Liver (tissue), 3 donors: ENCODE results near the gene CDCA3.

Source experiments
- RAD21 ChIP-seq, 2 donors: IDR thresholded peaks; 2 replicates each; pipeline ENCODE4 v1.6.1; 2016; ENCODE audit warnings: antibody characterized with exemption in 2 of 2, mild to moderate bottlenecking in 2 of 2
- SP1 ChIP-seq: IDR thresholded peaks from 2 replicates; pipeline ENCODE4 v1.6.1; 2018; ENCODE audit warnings: antibody characterized with exemption, mild to moderate bottlenecking
- TAF1 ChIP-seq: conservative IDR thresholded peaks from 2 replicates; pipeline ENCODE4 v1.6.1; 2016; ENCODE audit warnings: antibody characterized with exemption, mild to moderate bottlenecking
- TF ChIP-seq, protein P1 (sequence below): IDR thresholded peaks from 2 replicates; pipeline ENCODE4 v1.6.1; 2016; ENCODE audit warnings: antibody characterized with exemption
- TF ChIP-seq, protein P2 (sequence below): fragments of 150-350 bp; IDR thresholded peaks from 2 replicates; pipeline ENCODE4 v1.5.1; 2017; ENCODE audit warnings: improper control_type of control experiment, low read depth, low read length; ENCODE audit not compliant: missing input control
- donor health status: healthy.
- donor health status: healthy.

- TF ChIP-seq TAF1: peak; percentile 88
- TF ChIP-seq, protein P1, sequence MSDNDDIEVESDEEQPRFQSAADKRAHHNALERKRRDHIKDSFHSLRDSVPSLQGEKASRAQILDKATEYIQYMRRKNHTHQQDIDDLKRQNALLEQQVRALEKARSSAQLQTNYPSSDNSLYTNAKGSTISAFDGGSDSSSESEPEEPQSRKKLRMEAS: no peak
- TF ChIP-seq, protein P2, sequence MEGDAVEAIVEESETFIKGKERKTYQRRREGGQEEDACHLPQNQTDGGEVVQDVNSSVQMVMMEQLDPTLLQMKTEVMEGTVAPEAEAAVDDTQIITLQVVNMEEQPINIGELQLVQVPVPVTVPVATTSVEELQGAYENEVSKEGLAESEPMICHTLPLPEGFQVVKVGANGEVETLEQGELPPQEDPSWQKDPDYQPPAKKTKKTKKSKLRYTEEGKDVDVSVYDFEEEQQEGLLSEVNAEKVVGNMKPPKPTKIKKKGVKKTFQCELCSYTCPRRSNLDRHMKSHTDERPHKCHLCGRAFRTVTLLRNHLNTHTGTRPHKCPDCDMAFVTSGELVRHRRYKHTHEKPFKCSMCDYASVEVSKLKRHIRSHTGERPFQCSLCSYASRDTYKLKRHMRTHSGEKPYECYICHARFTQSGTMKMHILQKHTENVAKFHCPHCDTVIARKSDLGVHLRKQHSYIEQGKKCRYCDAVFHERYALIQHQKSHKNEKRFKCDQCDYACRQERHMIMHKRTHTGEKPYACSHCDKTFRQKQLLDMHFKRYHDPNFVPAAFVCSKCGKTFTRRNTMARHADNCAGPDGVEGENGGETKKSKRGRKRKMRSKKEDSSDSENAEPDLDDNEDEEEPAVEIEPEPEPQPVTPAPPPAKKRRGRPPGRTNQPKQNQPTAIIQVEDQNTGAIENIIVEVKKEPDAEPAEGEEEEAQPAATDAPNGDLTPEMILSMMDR: peak; percentile 3
- peak; percentile 99 for TF ChIP-seq SP1
- TF ChIP-seq RAD21 (IDR thresholded peaks at IDR 0.05): no peak
Measured at GRCh38 chr12:6851153-6851920, at the start of gene CDCA3.
